HG02571 (cell line): ENCODE results near the gene PPP2R1A.
"Not testable (repeated sequence)": the region's sequence is repeated elsewhere in the genome, so short reads cannot be mapped to it uniquely, and the experiment has no call there.

Experiments used
- ATAC-seq: cut with Tn5 transposase; IDR thresholded peaks from one replicate; pipeline ENCODE4 v1.9.1; 2021; ENCODE audit warnings: mild to moderate bottlenecking, moderate library complexity; ENCODE audit not compliant: unreplicated experiment

The PPP2R1A gene

DNA sequence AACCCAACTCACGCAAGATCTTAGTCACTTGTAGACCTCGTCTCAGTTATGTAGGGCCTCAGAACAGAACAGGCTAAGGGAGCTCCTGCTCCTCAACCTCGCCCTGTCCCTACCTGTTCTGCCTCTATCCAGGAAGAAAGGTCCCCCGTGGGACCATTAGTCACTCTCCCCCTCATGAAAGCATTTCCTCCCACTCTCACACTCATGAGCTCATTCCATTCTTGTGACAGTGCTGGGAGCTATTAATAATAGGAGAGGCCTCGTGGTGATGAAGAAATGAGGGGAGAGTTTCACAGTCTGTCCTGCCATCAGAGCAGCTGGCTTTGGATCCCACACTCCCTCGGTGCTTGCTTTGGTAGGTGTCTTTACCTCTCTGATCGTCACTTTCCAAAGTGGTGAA is 10.2 kb downstream of the PPP2R1A start:
- ATAC-seq: no peak

GRCh38 chr19:52200755-52201391 is 11.0 kb downstream of the PPP2R1A start:
- not testable (repeated sequence) for ATAC-seq

- ATAC-seq: no peak
Observed at GRCh38 chr19:52206481-52206880, 16.6 kb downstream of the PPP2R1A start.

- ATAC-seq: no peak
Observed at GRCh38 chr19:52211203-52211602, 21.4 kb downstream of the PPP2R1A start.

GRCh38 chr19:52211926-52212571 is 22.2 kb downstream of the PPP2R1A start:
- no peak for ATAC-seq

GRCh38 chr19:52212572-52213255 is 22.9 kb downstream of the PPP2R1A start:
- ATAC-seq: no peak

GRCh38 chr19:52214241-52214640 is 24.4 kb downstream of the PPP2R1A start:
- ATAC-seq: no peak

DNA sequence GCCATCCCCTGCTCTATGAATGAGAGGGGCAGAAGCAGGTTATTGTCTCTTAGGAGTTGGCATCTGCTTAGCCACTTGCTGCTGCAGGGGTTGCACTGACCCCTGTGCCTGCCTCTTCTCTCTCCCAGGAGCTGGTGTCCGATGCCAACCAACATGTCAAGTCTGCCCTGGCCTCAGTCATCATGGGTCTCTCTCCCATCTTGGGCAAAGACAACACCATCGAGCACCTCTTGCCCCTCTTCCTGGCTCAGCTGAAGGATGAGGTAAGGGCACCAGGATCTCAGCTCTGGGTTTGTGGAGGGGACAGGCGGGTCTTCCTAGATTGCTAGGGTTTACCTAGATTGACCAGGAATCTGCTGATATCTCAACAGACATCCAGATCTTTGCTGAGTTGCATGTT is 26.5 kb downstream of the PPP2R1A start:
- ATAC-seq: no peak

DNA sequence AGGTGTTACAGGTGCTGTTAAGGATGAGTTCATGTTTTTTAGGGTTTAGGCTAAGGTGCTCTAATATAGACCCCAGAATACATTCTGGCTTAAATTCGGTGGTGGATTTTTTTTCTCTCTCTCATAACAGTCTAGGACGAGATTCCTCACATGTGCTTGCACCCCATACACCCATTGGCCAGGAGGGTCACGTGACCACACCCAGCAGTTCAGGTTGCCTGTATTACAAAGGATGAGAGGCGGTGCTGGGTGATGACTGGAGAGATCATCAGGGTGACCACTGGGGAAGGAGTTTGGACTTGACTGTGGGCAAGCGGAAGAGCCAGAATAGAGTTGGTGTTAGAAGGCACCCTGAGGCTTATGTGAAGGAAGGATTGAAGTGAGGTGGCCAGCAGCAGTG is 27.7 kb downstream of the PPP2R1A start:
- ATAC-seq: no peak

DNA sequence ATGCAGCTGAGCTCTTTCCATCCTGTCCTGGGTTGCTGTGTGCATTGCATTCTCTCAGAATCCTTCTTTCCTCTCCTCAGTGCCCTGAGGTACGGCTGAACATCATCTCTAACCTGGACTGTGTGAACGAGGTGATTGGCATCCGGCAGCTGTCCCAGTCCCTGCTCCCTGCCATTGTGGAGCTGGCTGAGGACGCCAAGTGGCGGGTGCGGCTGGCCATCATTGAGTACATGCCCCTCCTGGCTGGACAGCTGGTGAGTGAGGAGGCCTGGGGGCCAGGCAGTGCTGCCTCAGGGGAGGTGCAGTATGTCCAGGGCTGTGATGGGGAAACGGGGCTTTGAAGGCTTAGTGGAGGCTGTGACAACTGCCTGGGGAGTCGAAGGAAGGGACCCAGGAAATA is 29.8 kb downstream of the PPP2R1A start:
- no peak for ATAC-seq

- ATAC-seq: no peak
Observed at GRCh38 chr19:52221031-52221430, 31.2 kb downstream of the PPP2R1A start.

DNA sequence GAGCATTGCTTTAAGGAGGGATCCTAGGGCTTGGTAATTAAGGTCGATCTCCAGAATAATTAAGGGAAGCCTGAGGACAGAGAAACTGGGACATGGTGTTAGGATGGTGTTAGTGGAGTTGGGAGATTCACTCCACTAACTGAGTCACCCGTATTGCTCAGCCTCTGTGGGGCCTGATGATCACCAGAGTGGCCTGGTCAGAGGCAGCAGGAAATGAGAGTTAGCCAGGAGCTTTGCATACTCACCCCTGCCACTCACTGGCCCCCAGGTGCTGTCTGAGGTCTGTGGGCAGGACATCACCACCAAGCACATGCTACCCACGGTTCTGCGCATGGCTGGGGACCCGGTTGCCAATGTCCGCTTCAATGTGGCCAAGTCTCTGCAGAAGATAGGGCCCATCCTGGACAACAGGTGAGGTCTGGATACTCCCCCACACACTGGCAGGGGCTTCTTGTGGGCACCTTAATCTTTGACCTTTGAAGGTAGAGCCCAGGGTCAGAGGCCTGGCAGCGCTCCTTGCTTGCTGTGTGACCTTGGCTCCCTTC is 32.1 kb downstream of the PPP2R1A start:
- ATAC-seq: no peak

DNA sequence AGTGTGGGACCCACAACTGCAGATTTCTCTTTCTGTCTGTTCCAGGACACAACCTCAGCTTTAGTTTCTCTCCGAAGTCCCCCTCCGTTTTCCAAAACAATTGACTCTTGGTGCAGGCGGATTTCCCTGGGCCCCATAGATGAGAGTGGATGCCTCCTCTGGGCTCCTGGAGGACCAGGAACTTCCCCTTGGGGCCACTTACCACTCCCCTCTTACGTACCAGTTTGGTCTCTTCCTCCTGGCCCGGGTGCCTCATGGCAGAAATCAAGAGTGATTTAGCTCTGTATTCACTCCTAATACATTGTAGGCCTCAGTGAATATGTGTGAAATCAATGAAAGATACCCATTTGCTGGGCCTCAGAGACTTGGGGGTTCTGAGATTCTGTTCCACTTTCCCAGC is 34.4 kb downstream of the PPP2R1A start:
- no peak for ATAC-seq

DNA sequence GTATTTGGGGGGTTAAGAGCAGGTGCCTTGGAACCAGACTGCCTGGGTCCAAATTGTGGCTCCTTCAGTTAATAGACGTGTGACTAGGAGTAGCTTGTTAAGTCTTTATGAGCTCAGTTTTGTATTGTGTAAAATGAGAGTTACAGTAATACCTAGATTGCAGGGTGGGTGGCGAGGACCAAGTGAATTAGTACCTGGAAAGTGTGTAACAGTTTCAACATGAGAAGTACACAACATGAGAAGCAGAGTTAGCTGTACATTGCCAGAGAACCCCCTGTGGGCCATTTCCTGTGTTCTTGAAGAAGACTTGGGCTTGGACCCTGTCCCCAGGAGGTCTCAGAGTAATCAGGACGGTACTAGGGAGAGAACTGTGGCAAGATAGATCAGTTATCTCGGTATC is 36.8 kb downstream of the PPP2R1A start:
- ATAC-seq: no peak

GRCh38 chr19:52227196-52227940 is 37.5 kb downstream of the PPP2R1A start:
- ATAC-seq: no peak

DNA sequence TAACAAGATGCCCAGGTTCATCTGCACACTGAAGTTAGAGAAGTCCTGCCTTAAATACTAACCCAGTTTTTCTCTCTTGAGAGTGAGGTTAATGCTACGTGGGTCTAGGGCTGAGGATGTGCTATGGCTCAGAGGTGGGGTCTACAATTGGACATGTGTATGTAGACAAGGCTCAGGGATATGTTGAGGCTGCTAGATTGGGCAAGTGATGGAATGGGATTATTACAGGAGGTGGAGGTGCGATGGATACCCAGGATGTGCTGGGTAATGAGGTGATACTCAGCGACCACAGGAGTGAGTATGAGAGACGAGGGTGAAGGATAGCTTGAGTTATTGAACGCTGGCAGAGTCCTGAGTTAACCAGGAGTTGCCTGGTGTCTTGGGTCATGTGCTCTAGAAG is 38.1 kb downstream of the PPP2R1A start:
- ATAC-seq: no peak

DNA sequence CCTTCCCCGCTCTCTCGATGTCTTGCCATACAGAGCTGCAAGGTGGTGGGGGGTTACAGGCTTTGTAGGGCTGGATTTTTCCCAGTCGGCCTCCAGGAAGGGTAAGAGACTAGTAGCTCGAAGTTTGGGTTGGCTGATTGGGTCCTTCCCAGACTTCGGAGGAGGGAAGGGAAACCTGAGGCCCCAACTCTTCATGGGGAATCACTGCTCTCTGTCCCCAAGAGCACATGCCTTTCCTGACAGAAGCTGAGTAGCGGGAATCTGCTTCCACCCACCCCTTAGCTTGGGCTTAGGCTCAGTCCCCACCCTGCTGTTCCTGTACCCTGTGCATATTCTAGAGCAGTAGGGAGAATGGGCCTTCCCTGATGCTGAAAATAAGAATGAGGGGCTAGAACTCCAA is 39.7 kb downstream of the PPP2R1A start:
- no peak for ATAC-seq

- no peak for ATAC-seq
Observed at GRCh38 chr19:52230685-52231084, 40.8 kb downstream of the PPP2R1A start.

- no peak for ATAC-seq
Observed at GRCh38 chr19:52231154-52231910, 41.5 kb downstream of the PPP2R1A start.

- no peak for ATAC-seq
Observed at GRCh38 chr19:52234406-52234805, 44.6 kb downstream of the PPP2R1A start.

DNA sequence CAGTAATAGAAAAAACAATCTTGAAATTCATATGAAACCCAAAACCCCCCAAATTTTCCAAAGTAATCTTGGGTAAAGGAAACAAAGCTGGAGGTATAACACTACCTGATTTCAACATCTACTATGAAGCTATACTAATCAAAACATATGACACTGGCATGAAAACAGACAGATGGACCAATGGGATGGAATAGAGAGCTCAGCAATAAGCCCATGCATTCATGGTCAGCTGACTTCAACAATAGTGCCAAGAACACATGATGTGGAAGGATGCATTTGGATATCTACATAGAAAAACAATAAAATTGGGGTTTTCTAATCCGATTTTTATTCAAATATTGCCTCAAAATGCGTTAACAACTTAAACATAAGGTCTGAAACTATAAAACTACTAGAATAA is 47.3 kb downstream of the PPP2R1A start:
- no peak for ATAC-seq
